Gastrocnemius medialis (tissue), 4 donors: ENCODE data around the gene REEP1.

Experiments
- POLR2A ChIP-seq, 2 donors: fragments of 450-650 bp; IDR thresholded peaks; one replicate each; pipeline ENCODE4 v1.6.1; 2017; ENCODE audit warnings: antibody characterized with exemption in 2 of 2, mild to moderate bottlenecking in 2 of 2, moderate library complexity in 2 of 2
- TF ChIP-seq, protein P1 (sequence below), 5 experiments: fragments of 450-650 bp in 3 of 5; fragments of 200-600 bp in 2 of 5; sonication (generic) in 2 of 5; IDR thresholded peaks in 4 of 5; conservative IDR thresholded peaks in 1 of 5; 1 replicate in 4 of 5; 2 replicates in 1 of 5; pipeline ENCODE4 v1.5.1; 2016 to 2019; ENCODE audit warnings: antibody characterized with exemption in 5 of 5, mild to moderate bottlenecking in 3 of 5, moderate library complexity in 3 of 5

DNA sequence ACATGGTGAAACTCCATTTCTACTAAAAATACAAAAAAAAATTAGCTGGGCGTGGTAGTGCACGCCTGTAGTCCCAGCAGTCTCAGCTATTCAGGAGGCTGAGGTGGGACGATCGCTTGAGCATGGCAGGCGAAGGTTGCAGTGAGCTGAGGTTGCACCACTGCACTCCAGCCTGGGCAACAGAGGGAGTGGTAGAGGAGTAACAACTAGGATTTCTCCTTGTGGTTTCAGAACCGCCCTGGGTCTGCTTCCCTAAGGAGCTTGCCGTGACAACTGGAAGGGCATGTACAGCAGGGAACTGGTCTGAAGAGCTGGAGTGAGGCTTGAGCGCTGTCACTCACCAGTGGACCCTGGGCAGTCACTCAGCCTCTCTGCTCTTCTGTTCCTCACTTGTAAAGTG, 29.1 kb downstream of the REEP1 start:
- TF ChIP-seq, protein P1, sequence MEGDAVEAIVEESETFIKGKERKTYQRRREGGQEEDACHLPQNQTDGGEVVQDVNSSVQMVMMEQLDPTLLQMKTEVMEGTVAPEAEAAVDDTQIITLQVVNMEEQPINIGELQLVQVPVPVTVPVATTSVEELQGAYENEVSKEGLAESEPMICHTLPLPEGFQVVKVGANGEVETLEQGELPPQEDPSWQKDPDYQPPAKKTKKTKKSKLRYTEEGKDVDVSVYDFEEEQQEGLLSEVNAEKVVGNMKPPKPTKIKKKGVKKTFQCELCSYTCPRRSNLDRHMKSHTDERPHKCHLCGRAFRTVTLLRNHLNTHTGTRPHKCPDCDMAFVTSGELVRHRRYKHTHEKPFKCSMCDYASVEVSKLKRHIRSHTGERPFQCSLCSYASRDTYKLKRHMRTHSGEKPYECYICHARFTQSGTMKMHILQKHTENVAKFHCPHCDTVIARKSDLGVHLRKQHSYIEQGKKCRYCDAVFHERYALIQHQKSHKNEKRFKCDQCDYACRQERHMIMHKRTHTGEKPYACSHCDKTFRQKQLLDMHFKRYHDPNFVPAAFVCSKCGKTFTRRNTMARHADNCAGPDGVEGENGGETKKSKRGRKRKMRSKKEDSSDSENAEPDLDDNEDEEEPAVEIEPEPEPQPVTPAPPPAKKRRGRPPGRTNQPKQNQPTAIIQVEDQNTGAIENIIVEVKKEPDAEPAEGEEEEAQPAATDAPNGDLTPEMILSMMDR (IDR thresholded peaks at IDR 0.05 in 4 of 5, conservative IDR thresholded peaks at IDR 0.05 in 1 of 5): no peak
- TF ChIP-seq POLR2A (IDR thresholded peaks at IDR 0.05): no peak
